Smooth muscle cell (in vitro differentiated cells): Measurements from ENCODE around the gene NEUROD2. TPM values are rescaled to one million over a fixed set of nuclear protein-coding genes. Genes with fewer than 3 reads are reported as not detected.

Experiments used
- DNase-seq: peaks from one replicate; lab custom pipeline; 2025; ENCODE audit not compliant: unreplicated experiment; lab: John Stamatoyannopoulos, UW
- H2AFZ ChIP-seq: fragments of 200-600 bp; sonication (generic); 2 replicates; pipeline ENCODE4 v1.6.0; 2016; ENCODE audit warnings: antibody characterized with exemption, low read depth, mild to moderate bottlenecking
- H3F3A ChIP-seq: fragments of 200-600 bp; sonication (generic); 2 replicates; pipeline ENCODE4 v1.6.0; 2017; ENCODE audit warnings: antibody characterized with exemption, low read depth
- H3K27ac ChIP-seq: fragments of 200-600 bp; sonication (generic); 2 replicates; pipeline ENCODE4 v1.5.1; 2016; ENCODE audit warnings: low read depth, mild to moderate bottlenecking
- H3K27me3 ChIP-seq: fragments of 200-600 bp; sonication (generic); 2 replicates; pipeline ENCODE4 v1.6.1; 2016; ENCODE audit warnings: low read depth, mild to moderate bottlenecking
- H3K36me3 ChIP-seq: fragments of 200-600 bp; sonication (generic); 2 replicates; pipeline ENCODE4 v1.5.1; 2016; ENCODE audit warnings: low read depth
- H3K4me1 ChIP-seq: fragments of 200-600 bp; sonication (generic); 2 replicates; pipeline ENCODE4 v1.5.1; 2016; ENCODE audit warnings: low read depth
- H3K4me2 ChIP-seq: fragments of 200-600 bp; sonication (generic); 2 replicates; pipeline ENCODE4 v1.6.0; 2016; ENCODE audit warnings: mild to moderate bottlenecking
- H3K4me3 ChIP-seq: fragments of 200-600 bp; sonication (generic); 2 replicates; pipeline ENCODE4 v1.5.1; 2016; ENCODE audit warnings: mild to moderate bottlenecking
- H3K79me2 ChIP-seq: fragments of 200-600 bp; sonication (generic); 2 replicates; pipeline ENCODE4 v1.6.0; 2016; ENCODE audit warnings: low read depth, mild to moderate bottlenecking
- H3K9ac ChIP-seq: fragments of 200-600 bp; sonication (generic); 2 replicates; pipeline ENCODE4 v1.6.0; 2016; ENCODE audit warnings: low read depth
- H3K9me3 ChIP-seq: fragments of 200-600 bp; sonication (generic); replicated peaks from 2 replicates; pipeline ENCODE4 v1.5.1; 2016; ENCODE audit warnings: low read depth
- H4K20me1 ChIP-seq: fragments of 200-600 bp; sonication (generic); 2 replicates; pipeline ENCODE4 v1.6.0; 2016; ENCODE audit warnings: low read depth
- CTCF ChIP-seq: fragments of 200-600 bp; sonication (generic); IDR thresholded peaks from 2 replicates; pipeline ENCODE4 v1.5.1; 2017; ENCODE audit warnings: borderline replicate concordance, mild to moderate bottlenecking, antibody characterized with exemption; ENCODE audit not compliant: insufficient read depth, poor library complexity, severe bottlenecking
- WGBS: methylation state at CpG from one replicate; pipeline ENCODE4 v1.1.7; 2016; ENCODE audit warnings: low lambda C conversion rate; 5-methylcytosine and 5-hydroxymethylcytosine counted together
- polyA plus RNA-seq: library from polyadenylated mRNA; unstranded; fragments of >200 nt; fragmentation: Nextera tagmentation; extraction: Ambion mirVana; gene quantifications from 2 replicates; pipeline ENCODE4 v1.2.1, GENCODE V29; 2016
- total RNA-seq: library from RNA; depleted of rRNA; stranded (reverse); fragments of >200 nt; gene quantifications from 2 replicates; pipeline ENCODE4 v1.2.3, GENCODE V29; 2014

NEUROD2 gene
- total and polyA plus RNA-seq, 2 experiments from 2014 or later = 0.19 TPM; not detected in 1

DNA sequence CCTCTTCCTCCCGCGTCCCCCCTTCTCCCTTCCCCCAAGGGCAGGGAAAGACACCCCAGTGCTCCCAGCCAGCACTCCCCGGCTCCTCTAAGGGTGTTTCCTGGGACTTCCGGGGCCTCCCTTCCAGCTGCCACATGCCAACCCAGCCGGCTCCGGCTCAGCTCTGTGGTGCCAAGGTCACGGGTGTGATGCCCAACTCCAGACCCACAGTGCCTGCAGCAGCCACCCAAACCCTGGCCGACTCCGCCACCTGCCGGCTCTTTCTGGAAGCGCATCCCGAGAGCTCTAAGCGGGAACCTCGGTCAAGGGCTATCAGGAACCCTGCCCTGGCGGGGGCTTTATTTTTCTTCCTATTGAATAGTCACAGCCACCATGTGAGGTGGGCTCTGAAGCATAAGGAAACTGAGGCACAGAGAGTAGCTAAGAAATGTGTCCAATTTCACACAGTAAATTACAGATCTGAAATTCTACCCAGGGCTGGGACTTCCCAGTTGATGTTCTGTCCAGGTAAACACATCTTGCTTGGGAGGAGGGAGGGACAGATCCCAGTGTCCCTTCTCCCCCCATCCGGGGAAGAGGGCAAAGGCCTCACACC, 15.7 kb upstream of the NEUROD2 start:
- Histone ChIP-seq H3K4me1 (peaks cover 10% of the 10 kb centered on the region), H3K36me3 (no peaks in the 10 kb centered on the region), H3K9ac (no peak overlapping the region), H3K27ac (no peak overlapping the region), H3K27me3 (peaks cover 76% of the 10 kb centered on the region), H3F3A (peaks cover 3% of the 10 kb centered on the region), H3K9me3 (no peaks in the 10 kb centered on the region), H4K20me1 (no peaks in the 10 kb centered on the region), H3K79me2 (no peaks in the 10 kb centered on the region), H3K4me3 (no peak overlapping the region), H2AFZ (no peak overlapping the region), H3K4me2 (no peak overlapping the region)
- 9% methylated on average over 16 of the region's 16 CpGs for WGBS
- peak; percentile 87 for TF ChIP-seq CTCF
- DNase-seq = peak; percentile 61

GRCh38 chr17:39622380-39623006, 14.8 kb upstream of the NEUROD2 start:
- H3K4me3 ChIP-seq = no peak overlapping the region
- no peaks in the 10 kb centered on the region for H4K20me1 ChIP-seq
- H3K9ac ChIP-seq = no peak overlapping the region
- peak overlapping the region; percentile 55 for H3K4me2 ChIP-seq
- H2AFZ ChIP-seq = no peak overlapping the region
- no peaks in the 10 kb centered on the region for H3K79me2 ChIP-seq
- peaks cover 6% of the 10 kb centered on the region for H3K4me1 ChIP-seq
- TF ChIP-seq CTCF = no peak
- WGBS = 65% methylated on average over 16 of the region's 16 CpGs
- no peaks in the 10 kb centered on the region for H3K9me3 ChIP-seq
- peaks cover 71% of the 10 kb centered on the region for H3K27me3 ChIP-seq
- no peak overlapping the region for H3K27ac ChIP-seq
- no peaks in the 10 kb centered on the region for H3K36me3 ChIP-seq
- DNase-seq = no peak
- peaks cover 3% of the 10 kb centered on the region for H3F3A ChIP-seq

GRCh38 chr17:39621523-39622379, 14.0 kb upstream of the NEUROD2 start:
- Histone ChIP-seq H3K27ac (no peak overlapping the region), H3K9ac (no peak overlapping the region), H3K4me2 (peak overlapping the region; percentile 55), H3K36me3 (no peaks in the 10 kb centered on the region), H3K4me3 (no peak overlapping the region), H3K4me1 (peaks cover 6% of the 10 kb centered on the region), H3K9me3 (no peaks in the 10 kb centered on the region), H3K27me3 (peaks cover 71% of the 10 kb centered on the region), H2AFZ (no peak overlapping the region), H3F3A (peaks cover 3% of the 10 kb centered on the region), H3K79me2 (no peaks in the 10 kb centered on the region), H4K20me1 (no peaks in the 10 kb centered on the region)
- TF ChIP-seq CTCF = peak; percentile 100
- peak; percentile 86 for DNase-seq
- WGBS = 14% methylated on average over 24 of the region's 26 CpGs
